Activated T-helper 9 cell treated with anti-CD3 and anti-CD28 coated beads, Interleukin-2, amount 50 U/mL, for 16 hours (primary cell): ENCODE data around the gene APOBEC3A.
"Not testable (repeated sequence)": the region's sequence is repeated elsewhere in the genome, so short reads cannot be mapped to it uniquely, and the experiment has no call there.

ENCODE experiments used
- DNase-seq: peaks from one replicate; pipeline ENCODE4 v3.0.0-alpha.2; 2020; ENCODE audit warnings: low read depth

Gene APOBEC3A

DNA sequence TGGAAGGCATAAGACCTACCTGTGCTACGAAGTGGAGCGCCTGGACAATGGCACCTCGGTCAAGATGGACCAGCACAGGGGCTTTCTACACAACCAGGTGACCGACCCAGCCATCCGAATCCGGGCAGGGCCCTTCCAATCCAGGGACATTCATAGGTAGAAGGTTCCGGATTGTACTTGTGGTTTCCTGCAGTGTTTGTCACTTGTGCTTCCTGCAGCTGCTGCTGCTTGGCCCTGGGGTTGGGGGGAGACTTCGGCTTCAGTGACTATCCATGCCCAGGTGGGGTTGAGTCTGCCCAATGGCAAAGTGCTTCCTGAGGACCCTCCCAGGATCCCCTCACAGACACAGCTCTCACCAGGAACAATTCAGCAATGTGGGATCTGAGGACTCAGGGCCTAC lies 2.2 kb downstream of the APOBEC3A start:
- no peak for DNase-seq

DNA sequence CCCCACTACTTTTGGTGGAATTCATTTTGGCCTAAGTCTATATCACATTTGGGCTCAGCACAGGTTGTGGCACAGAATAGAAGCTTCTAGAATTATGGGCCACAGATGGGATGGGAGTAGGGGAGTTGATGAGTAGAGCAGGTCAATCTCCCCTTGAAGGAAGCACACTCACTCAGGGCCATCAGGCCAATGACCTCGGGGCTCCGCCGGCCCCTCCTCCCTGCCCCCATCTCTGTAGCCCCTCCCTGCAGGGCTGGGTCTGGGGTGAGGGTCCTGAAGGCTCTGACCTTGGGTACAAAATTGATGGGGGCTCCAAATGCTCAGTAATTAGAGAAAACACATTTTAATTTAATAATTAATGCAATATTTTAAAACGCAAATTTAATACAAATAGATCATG lies 3.3 kb downstream of the APOBEC3A start:
- not testable (repeated sequence) for DNase-seq

DNA sequence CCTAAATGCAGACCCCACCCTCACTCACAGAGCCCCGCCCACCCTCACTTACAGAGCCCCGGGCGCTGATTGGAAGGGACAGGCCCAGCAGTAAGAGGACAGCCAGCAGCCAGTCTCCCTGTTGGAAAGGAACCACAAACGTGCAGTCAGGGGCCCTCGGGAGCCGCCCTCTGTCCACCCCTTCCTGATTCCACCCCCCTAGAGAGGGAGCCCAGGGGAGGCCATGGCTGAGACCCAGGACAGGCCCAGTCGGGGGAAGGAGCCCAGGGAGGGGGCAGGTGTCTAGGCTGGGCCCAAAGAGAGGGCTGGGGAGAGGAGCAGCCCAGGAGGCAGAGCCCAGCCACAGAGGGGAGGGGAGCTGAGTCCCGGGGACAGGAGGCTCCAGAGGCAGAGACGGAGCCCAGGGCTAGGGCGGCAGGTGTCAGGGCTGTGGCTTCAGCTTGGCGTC lies 5.9 kb downstream of the APOBEC3A start:
- not testable (repeated sequence) for DNase-seq

DNA sequence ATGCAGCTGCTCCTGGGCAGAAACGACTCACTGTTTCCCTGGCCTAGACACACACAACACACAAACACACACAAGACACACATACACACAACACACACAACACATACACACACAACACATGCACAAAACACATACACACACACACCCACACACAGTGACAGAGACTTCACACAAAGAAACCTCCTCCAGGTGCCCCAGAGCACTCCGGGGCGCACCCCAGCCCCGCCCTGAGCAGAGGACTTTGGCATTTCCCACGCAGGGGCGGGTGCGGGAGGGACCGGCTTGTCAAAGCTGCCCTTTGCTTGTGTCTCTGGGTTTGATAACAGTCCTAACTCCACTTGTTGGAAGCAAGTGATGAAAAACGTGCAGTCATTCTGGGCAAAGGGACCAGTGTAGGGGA lies 6.5 kb downstream of the APOBEC3A start:
- DNase-seq = no peak

DNA sequence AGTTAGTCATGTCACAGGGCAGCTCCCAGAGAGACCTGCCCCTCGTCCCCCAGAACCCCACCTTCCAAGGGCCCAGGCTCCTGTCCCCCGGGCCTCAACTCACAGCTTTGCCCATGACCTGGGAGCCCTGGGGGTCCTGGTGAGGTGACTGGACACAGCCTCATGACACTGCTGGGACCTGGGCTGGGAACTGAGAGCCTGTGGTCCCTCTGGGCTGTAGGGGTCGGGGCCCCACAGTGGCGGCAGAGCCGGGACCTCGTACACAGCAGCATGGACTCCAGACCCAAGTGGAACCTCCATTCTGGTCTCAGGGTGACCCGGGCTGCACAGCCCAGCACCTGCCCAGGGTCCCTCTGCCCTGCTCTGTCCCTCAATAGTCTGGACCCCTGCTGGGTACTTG lies 6.9 kb downstream of the APOBEC3A start:
- no peak for DNase-seq

DNA sequence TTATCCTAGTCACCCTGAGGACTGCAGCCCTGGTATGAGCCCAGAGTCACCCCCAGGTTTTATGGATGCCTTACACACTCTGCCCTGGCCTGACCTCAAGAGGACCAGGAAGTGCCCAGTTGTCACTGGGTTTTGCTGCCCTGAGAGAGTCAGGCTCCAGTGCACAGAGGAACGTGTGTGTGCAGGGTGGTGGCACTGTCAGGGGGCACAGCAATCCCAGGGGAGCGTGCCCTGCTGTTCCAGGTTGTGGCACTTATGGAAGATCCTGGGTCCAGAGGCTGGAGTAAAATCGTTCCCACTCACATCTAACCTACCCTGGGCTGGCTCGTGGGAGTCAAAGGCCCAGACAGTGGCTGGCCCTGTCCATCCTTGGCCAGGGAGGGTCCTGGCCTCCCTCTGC lies 7.6 kb downstream of the APOBEC3A start:
- no peak for DNase-seq

DNA sequence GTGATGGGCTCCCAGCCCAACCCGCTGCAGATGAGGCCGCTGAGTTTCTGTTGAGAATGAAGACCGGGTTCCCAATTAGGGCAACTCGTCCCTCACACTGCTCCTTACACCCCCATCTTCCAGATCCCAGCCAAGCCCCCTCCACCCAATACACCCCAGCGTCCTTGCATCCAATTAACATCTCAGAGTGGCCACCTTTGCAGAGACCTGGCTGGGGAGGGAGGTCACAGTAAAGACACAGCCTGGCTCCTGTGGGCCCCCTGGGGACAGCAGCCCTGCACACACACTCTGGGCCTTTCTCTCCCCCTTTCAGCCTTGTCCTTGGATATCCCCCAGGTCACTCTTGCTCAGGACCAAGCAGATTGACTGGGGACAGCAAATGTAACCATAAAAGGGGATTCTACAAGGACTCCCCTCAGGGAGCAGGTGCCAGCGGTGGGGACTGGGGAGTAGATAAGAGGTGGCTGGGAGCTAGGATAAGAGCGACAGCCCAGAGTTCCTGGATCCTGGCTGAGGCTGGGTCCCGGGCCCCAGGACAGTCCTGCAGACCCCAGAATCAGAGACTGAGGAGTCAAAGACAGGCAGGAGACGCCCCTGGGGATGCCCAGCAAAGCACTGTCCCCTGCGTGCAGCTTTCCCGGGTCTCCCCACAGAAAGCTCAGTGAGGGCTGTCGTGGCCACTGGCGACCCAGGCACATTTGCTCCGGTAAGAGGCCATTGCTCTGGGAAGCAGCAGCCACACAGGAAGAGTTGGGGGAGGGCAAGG lies 8.4 kb downstream of the APOBEC3A start:
- no peak for DNase-seq

DNA sequence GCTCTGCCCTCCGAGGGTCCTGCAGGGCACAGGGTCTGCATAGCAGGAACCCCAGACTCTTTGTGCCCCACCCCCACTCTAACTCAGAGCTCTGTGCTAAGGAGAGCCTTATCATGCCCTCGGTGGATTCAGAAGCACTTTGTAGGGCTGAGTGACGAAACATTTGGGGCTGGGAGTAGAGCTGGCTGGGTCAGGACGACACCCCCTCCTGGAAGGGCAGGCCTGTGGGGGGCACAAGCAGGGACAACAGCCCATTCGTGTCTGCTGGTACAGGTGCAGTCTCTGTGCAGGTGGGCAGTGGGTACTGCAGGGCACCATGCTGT lies 8.9 kb downstream of the APOBEC3A start:
- no peak for DNase-seq

DNA sequence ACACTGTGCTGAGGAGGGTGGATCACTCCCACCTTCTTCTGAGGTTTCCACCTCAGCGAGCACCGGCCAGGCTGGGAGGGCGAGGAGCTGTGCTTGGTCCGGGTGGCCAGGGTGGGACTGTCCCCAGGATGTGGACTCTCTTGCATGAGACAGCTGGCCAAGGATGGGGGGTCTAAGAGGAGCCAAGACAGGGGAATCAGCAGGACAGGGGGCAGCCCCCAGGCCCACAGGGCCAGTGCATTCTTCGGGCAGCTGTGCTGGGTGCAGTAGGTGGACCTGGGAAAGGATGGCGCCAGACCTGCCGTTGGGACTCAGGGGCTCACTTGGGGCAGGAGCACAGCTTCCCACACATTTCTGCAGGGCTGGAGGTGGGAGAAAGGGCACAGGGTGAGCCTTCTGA lies 9.5 kb downstream of the APOBEC3A start:
- no peak for DNase-seq

DNA sequence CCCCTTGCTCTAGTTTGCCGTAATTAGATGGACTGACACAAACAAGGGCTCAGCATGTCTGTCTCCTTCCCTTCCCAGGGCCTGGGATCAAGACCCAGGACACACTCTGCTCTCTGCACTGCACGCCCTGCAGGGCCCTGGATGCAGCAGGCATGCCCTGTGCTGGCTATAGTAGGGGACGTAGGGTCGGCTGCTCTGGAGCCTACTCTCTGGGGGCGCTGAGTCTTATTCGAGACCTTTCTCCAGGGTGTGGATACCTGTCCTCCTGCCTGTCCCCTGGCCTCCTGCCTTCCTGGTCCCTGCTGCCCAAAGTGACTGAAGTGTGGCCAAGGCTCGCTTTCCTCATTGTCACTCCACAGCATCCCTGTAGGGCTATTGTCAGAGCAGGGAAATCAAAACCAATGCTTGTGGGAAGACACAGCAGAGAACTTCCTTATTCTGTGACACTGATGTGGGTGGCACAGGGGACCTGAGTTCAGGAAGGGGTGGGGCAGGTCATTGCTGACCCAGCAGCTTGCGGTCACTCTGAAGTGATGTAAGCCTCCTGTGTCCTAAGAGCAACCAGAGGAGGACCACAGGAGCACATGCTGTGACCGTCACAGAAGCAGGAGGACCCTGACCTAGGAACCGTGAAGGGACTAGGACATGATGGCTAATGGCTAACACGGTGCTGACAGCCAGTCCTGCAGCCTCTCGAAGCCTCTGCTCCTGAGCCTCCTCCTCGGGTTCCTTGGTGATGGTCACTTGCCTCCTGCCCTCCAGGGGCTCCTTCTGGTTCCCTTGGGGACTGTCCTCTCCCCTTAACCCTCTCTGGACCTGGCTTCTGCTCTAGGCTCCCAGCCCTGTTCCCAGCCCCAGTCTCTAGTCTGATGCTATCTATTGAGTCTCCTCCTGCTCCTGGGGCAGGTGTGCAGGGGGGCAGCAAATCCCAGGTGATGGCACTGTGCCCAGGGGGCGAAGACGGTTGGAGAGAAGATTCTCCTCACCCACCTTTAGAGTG lies 10.3 kb downstream of the APOBEC3A start:
- DNase-seq = no peak

DNA sequence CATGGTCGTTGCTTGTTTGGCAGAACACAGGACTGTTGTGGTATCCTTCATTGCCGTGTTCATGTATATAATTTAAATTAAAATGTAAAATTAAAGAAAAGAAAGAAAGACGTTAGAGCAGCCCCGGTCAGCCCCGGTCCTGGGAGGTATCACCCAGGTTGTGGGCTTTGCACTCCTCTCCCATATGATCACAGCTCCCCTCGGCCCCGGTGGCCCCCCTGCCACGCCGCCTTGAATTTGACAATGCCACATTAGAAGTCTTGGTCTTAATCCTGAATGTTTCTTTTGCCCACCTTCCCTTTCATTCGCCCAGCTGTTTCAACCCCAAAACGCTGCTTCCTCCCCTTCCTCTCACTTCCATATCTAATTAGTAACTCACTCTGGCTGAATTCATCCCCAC lies 11.4 kb downstream of the APOBEC3A start:
- DNase-seq = no peak

DNA sequence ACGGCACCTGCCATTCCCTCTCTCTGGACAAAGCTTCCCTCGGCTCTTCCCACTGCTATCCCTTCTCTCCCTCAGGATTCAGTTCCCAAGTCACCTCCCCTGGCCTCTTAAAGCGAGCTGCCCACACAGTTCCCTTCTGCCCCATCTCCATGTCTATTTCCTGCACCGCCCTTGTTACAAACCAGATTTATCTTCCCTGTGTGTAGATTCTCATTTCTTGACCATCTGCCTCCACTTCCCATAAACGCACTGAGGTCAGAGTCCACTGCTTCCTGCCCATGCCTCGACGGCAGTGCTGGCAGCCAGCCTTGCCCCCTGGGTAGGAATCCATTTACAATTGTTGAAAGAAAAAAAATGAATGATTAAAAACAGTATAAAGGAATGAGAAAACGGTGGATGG lies 13.1 kb downstream of the APOBEC3A start:
- no peak for DNase-seq

DNA sequence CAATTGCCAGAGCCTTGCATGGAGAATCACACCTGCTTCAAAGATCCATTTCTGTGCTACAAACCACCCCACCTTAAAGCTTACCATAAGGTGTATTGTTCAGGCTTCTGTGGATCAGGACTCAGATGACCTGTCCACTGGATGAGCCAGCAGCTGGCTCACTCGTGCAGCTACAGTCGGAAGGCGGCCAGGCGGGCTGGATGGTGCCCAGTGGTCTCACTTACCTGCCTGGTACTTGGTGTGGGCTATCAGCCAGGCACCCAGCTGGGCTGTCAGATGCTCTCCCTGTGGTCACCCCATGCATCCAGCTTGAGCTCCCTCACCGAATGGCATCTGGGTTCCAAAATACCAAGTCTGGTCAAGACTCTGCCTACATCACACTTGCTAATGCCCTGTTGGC lies 13.8 kb downstream of the APOBEC3A start:
- no peak for DNase-seq

DNA sequence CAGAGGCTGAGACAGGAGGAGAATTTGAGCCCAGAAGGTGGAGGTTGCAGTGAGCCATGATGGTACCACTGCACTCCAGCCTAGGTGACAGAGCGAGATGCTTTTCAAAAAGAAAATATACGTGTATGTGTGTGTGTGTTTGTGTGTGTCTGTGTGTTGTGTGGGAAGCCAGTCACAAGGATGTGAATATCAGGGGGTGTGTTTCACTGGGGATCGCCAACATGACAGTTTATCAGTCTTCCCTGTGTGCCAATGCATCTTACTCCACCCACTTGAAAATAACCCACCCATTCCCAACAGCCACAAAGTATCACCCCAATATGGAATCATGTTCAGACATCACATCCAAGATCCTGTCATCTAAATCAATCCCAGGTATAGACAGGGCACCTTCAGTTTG lies 14.4 kb downstream of the APOBEC3A start:
- DNase-seq = no peak

DNA sequence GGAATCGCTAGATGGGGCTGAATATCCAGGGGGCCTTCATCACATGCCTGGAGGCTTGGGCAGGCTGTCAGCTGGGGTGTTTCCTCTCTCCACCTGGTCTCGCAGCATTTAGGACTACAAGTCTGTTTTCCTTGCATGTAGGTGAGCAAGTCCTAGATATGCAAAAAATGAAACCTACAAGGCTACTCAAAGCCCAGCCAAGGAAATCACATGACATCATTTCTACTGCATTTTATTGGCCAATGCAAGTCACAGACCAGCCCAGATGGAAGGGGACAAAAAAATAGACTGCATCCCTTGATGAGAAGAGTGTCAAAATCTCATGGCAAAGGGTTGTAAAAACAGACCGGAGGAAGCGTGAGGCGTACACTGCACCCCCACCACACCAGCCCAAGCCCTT lies 15.1 kb downstream of the APOBEC3A start:
- DNase-seq = no peak

DNA sequence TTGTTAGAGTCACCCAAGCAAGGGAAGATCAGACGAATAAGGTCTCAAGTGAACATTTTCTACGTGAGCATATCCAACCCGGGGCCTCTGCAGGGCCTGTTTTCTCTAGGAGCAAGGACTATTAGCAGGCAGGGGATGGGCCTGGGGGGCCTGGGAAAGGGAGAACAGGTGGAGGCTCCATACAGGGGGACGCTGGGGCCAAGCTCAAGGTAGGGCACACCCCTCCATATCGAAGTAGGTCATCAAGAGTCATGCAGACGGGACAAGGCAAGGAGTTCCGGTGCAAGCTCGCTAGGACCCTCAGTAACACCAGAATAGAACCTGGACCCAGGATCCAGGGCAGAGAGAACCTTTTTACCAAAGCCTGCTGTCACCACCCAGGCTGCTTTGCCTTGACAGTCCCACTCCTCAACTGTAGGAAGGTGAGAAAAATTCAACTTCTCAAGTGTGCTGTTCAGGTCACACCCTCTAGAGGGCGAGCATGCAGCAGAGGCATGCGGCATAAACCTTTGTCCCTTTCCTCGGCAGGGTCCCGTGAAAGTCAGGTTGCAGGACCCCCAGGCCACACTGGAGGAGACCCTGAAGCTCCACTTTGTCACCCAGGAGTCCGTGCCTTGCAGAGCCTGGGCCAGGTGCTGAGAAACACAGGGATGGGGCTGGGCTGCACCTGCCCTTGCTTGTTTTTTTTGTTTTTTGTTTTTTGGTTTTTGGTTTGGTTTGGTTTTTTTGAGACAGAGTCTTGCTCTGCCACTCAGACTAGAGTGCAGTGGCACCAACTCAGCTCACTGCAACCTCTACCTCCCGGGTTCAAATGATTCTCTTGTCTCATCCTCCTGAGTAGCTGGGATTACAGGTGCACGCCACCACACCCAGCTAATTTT lies 16.1 kb downstream of the APOBEC3A start:
- DNase-seq = peak; percentile 37

DNA sequence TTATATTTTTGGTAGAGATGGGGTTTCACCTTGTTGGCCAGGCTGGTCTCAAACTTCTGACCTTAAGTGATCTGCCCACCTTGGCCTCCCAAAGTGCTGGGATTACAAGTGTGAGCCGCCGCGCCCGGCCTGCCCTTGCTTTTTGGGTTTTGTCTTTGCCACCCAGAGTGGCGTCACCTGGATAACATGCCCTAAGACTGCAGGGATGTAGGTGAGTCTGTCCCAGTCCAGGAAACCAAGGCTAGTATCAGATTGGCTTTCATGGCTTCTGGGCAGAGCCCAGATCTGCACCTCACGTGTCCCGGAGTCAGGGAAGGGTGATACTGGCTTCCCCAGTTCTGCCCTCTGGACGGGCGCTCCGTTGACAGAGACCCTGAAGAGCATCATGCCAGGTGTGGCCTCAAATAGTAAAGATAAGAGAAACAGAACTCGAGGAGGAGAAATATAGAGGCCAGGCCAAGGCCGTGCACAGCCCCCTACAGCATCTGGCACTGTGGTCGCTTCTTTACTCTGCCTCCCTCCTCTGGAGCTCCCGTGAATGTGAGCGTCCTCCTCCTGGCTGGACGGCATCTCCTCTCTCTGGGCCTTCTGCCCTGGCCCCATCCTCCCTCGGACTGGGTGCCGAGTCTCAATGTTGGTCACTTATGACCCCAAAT lies 16.9 kb downstream of the APOBEC3A start:
- no peak for DNase-seq

DNA sequence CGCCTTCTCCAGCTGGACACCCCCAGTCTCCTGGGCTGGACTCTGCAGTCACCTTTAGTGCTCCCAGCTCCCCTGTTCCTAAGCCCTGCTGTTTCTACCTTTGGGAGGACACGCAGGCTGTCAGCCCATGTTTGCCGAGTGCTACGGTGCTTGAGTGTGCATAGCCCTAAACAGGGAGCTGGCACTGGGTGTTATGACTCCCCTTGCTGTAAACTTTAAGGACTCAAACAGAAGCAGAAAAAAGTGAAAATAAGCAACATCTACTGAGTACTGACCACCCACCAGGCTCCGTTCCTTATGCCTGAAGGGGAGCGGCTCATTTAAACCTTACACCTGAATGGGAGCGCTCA lies 17.4 kb downstream of the APOBEC3A start:
- DNase-seq = no peak

DNA sequence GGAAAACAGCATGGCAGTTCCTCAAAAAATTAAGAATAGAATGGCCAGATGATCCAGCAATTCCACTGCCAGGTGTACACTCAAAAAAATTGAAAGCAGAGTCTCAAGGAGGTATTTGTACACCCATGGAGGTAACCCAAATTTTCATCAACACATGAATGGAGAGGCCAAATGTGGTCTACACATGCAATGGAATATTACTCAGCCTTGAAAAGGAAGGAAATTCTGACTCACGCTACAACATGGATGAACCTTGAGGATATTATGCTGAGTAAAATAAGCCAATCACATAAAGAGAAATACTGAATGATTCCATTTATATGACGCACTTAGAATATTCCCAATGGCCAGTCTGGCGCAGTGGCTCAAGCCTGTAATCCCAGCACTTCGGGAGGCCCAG lies 19.9 kb downstream of the APOBEC3A start:
- DNase-seq = not testable (repeated sequence)

DNA sequence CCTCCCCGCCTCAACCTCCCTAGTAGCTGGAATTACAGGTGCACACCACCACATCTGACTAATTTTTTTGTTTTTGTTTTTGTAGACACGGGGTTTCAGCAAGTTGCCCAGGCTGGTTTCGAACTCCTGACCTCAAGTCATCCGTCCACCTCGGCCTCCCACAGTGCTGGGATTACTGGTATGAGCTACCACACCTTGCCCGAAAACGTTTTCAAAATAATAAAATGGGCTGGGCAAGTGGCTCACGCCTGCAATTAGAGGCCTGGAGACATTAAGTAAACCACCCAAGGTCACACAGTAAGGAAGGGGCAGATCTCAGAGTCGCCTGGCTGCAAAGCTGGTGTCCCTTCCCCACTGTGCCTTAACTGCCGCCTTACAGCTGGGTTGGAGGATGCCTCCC lies 23.2 kb downstream of the APOBEC3A start:
- not testable (repeated sequence) for DNase-seq
